ENCODE measurements around the gene STAB2.
"Not testable (repeated sequence)": the region's sequence is repeated elsewhere in the genome, so short reads cannot be mapped to it uniquely, and the experiment has no call there.

STAB2 gene

GRCh38 chr12:103809154-103809553, 222.1 kb downstream of the STAB2 start:
- no peak overlapping the region for H3K27ac ChIP-seq
- TF ChIP-seq ZFX (IDR thresholded peaks at IDR 0.05; ENCODE audit: borderline replicate concordance) (no peak), CTCF (IDR thresholded peaks at IDR 0.05) (no peak)

- not testable (repeated sequence) for H3K27ac ChIP-seq
Measured at GRCh38 chr12:103809639-103810038, 222.6 kb downstream of the STAB2 start.

GRCh38 chr12:103810111-103810510, 223.0 kb downstream of the STAB2 start:
- no peak overlapping the region for H3K27ac ChIP-seq
- TF ChIP-seq ZFX (IDR thresholded peaks at IDR 0.05; ENCODE audit: borderline replicate concordance) (no peak), CTCF (IDR thresholded peaks at IDR 0.05) (no peak)

GRCh38 chr12:103811791-103812190, 224.7 kb downstream of the STAB2 start:
- no peak overlapping the region for H3K27ac ChIP-seq
- TF ChIP-seq CTCF (IDR thresholded peaks at IDR 0.05) = no peak
- no peak for TF ChIP-seq ZFX (IDR thresholded peaks at IDR 0.05; ENCODE audit: borderline replicate concordance)

GRCh38 chr12:103812789-103813188, 225.7 kb downstream of the STAB2 start:
- TF ChIP-seq CTCF (IDR thresholded peaks at IDR 0.05) = no peak; the same call in 1 of the 2 replicates
- TF ChIP-seq ZFX (IDR thresholded peaks at IDR 0.05; ENCODE audit: borderline replicate concordance) = no peak
- no peak overlapping the region for H3K27ac ChIP-seq

GRCh38 chr12:103813426-103813825, 226.4 kb downstream of the STAB2 start:
- H3K27ac ChIP-seq = no peak overlapping the region
- TF ChIP-seq ZFX (IDR thresholded peaks at IDR 0.05; ENCODE audit: borderline replicate concordance) = no peak
- no peak for TF ChIP-seq CTCF (IDR thresholded peaks at IDR 0.05)

GRCh38 chr12:103813949-103814348, 226.9 kb downstream of the STAB2 start:
- H3K27ac ChIP-seq = no peak overlapping the region
- TF ChIP-seq ZFX (IDR thresholded peaks at IDR 0.05; ENCODE audit: borderline replicate concordance) (no peak), CTCF (IDR thresholded peaks at IDR 0.05) (no peak)

- TF ChIP-seq ZFX (IDR thresholded peaks at IDR 0.05; ENCODE audit: borderline replicate concordance) (no peak), CTCF (IDR thresholded peaks at IDR 0.05) (no peak)
- H3K27ac ChIP-seq = no peak overlapping the region
Measured at GRCh38 chr12:103814436-103814835, 227.4 kb downstream of the STAB2 start.
